HCT116 (cell line): Measurements from ENCODE around the gene EVI5L. TPM values are rescaled to one million over a fixed set of nuclear protein-coding genes. Genes with fewer than 3 reads are reported as not detected.
"Not testable (repeated sequence)": the region's sequence is repeated elsewhere in the genome, so short reads cannot be mapped to it uniquely, and the experiment has no call there.

Source experiments
- ATAC-seq: fragments of 200-7000 bp; cut with Tn5 transposase; 2 replicates; pipeline ENCODE4 v1.9.1; 2020; ENCODE audit warnings: mild to moderate bottlenecking, moderate library complexity
- BruUV-seq: library from RNA; stranded (reverse); fragments of 400-500 nt; replicated peaks from 2 replicates; lab custom pipeline; 2021; lab: Mats Ljungman, UMichigan
- CTCF ChIA-PET: fragments of 300-600 bp; sonication (Branson Sonifier 250); formaldehyde crosslinking; loops from one replicate; lab custom pipeline; 2021; ENCODE audit warnings: antibody characterized with exemption; lab: Charles Lee
- POLR2A ChIA-PET: fragments of 300-600, 350-600 bp; sonication (Branson Sonifier 250); formaldehyde crosslinking; loops from one replicate; lab custom pipeline; 2021; ENCODE audit warnings: antibody characterized with exemption; lab: Charles Lee
- RAD21 ChIA-PET, 2 experiments: fragments of 300-600 bp; sonication (Branson Sonifier 250); formaldehyde crosslinking; loops; one replicate each; lab custom pipeline; 2023; ENCODE audit warnings: low total read pairs in 2 of 2; ENCODE audit not compliant: uncharacterized antibody in 2 of 2, unreplicated experiment in 2 of 2, low non-redundant PET in 1 of 2; lab: Charles Lee
- DNase-seq: peaks from one replicate; pipeline ENCODE4 v3.0.0-alpha.2; 2010; ENCODE audit warnings: low read depth, low spot score
- H2AFZ ChIP-seq: fragments of 200-600 bp; shearing (Covaris generic), sonication (generic); 2 replicates; pipeline ENCODE4 v1.6.1; 2017; ENCODE audit warnings: low read depth, mixed run types, mixed read lengths, antibody characterized with exemption, low read length; ENCODE audit not compliant: poor library complexity, severe bottlenecking
- H3K27ac ChIP-seq: 2 replicates; pipeline ENCODE4 v1.5.1; 2012; ENCODE audit warnings: low read depth, low read length
- H3K27me3 ChIP-seq: fragments of 200-600 bp; sonication (generic); 2 replicates; pipeline ENCODE4 v1.6.1; 2016; ENCODE audit warnings: mixed run types, low read length, mixed read lengths; ENCODE audit not compliant: insufficient read depth
- H3K36me3 ChIP-seq, 2 experiments: fragments of 200-500 bp in 1 of 2; fragments of 200-600 bp in 1 of 2; sonication (Bioruptor generic) in 1 of 2; sonication (generic) in 1 of 2; 2 replicates each; pipeline versions ENCODE4 v1.5.1 to v1.6.1; 2014 to 2016; ENCODE audit warnings: low read length in 2 of 2, inconsistent platforms in 1 of 2, mixed read lengths in 1 of 2, mixed run types in 1 of 2; ENCODE audit not compliant: insufficient read depth in 2 of 2, control insufficient read depth in 1 of 2
- H3K4me1 ChIP-seq, 2 experiments: fragments of 200-600 bp in 1 of 2; sonication (generic) in 1 of 2; 2 replicates each; pipeline versions ENCODE4 v1.5.1 to v1.6.1; 2012 to 2017; ENCODE audit warnings: low read length in 2 of 2, inconsistent platforms in 1 of 2, mild to moderate bottlenecking in 1 of 2, mixed read lengths in 1 of 2, mixed run types in 1 of 2, moderate library complexity in 1 of 2; ENCODE audit not compliant: insufficient read depth in 2 of 2, control insufficient read depth in 1 of 2
- H3K4me2 ChIP-seq: fragments of 200-600 bp; sonication (generic); 2 replicates; pipeline ENCODE4 v1.6.1; 2017; ENCODE audit warnings: mixed run types, low read length, mixed read lengths
- H3K4me3 ChIP-seq, 2 experiments: fragments of 200-600 bp in 1 of 2; sonication (generic) in 1 of 2; replicated peaks in 1 of 2; 2 replicates each; pipeline ENCODE4 v1.5.1; 2011 to 2016; ENCODE audit warnings: low read length in 2 of 2, control low read depth in 1 of 2, low read depth in 1 of 2, mild to moderate bottlenecking in 1 of 2, mixed read lengths in 1 of 2, mixed run types in 1 of 2
- H3K79me2 ChIP-seq: fragments of 200-600 bp; sonication (generic); 2 replicates; pipeline ENCODE4 v1.6.1; 2017; ENCODE audit warnings: mild to moderate bottlenecking, mixed run types, low read length, moderate library complexity, mixed read lengths; ENCODE audit not compliant: insufficient read depth
- H3K9ac ChIP-seq: fragments of 200-600 bp; sonication (generic); 2 replicates; pipeline ENCODE4 v1.6.1; 2016; ENCODE audit warnings: low read length, mixed read lengths
- H3K9me2 ChIP-seq: fragments of 200-600 bp; sonication (generic), shearing (Covaris generic); 2 replicates; pipeline ENCODE4 v1.6.1; 2017; ENCODE audit warnings: mixed run types, mild to moderate bottlenecking, moderate library complexity; ENCODE audit not compliant: insufficient read depth
- H3K9me3 ChIP-seq, 2 experiments: fragments of 200-500 bp in 1 of 2; fragments of 200-600 bp in 1 of 2; sonication (Bioruptor generic) in 1 of 2; sonication (generic) in 1 of 2; 2 replicates each; pipeline ENCODE4 v1.6.1; 2014 to 2017; ENCODE audit warnings: low read length in 2 of 2, mixed read lengths in 2 of 2, inconsistent platforms in 1 of 2, low read depth in 1 of 2, mild to moderate bottlenecking in 1 of 2, mixed run types in 1 of 2, moderate library complexity in 1 of 2; ENCODE audit not compliant: control insufficient read depth in 1 of 2, insufficient read depth in 1 of 2
- H4K20me1 ChIP-seq: fragments of 200-600 bp; sonication (generic), shearing (Covaris generic); 2 replicates; pipeline ENCODE4 v1.6.1; 2017; ENCODE audit warnings: mixed run types, mild to moderate bottlenecking, moderate library complexity; ENCODE audit not compliant: insufficient read depth
- ELF1 ChIP-seq: IDR thresholded peaks from 2 replicates; pipeline ENCODE4 v1.6.1; 2012; ENCODE audit warnings: low read depth, borderline replicate concordance
- TCF7L2 ChIP-seq: IDR thresholded peaks from 2 replicates; pipeline ENCODE4 v1.7.0; 2011; ENCODE audit warnings: borderline replicate concordance, inconsistent platforms; ENCODE audit not compliant: insufficient read depth, insufficient read length; ENCODE audit errors: extremely low read depth
- intact Hi-C: fragments of 100-400 bp; cut with micrococcal nuclease; formaldehyde crosslinking; loops from 2 replicates; pipeline ENCODE4 v1.10.0; 2022
- total RNA-seq: library from RNA; stranded (reverse); gene quantifications from one replicate; pipeline ENCODE4 v1.2.1, GENCODE V29; 2021; ENCODE audit not compliant: unreplicated experiment
- TF ChIP-seq, protein P1 (sequence below), 3 experiments: fragments of 200-600 bp in 1 of 3; sonication (generic) in 1 of 3; IDR thresholded peaks in 2 of 3; conservative IDR thresholded peaks in 1 of 3; 2 replicates each; pipeline ENCODE4 v1.5.1; 2012 to 2017; ENCODE audit warnings: low read depth in 2 of 3, low read length in 2 of 3, antibody characterized with exemption in 1 of 3, borderline replicate concordance in 1 of 3, control low read depth in 1 of 3, mild to moderate bottlenecking in 1 of 3, mixed read lengths in 1 of 3, mixed run types in 1 of 3, moderate library complexity in 1 of 3; ENCODE audit not compliant: insufficient read depth in 1 of 3

Gene EVI5L
- total RNA-seq, 1 experiment from 2014 or later: 15.0 TPM

DNA sequence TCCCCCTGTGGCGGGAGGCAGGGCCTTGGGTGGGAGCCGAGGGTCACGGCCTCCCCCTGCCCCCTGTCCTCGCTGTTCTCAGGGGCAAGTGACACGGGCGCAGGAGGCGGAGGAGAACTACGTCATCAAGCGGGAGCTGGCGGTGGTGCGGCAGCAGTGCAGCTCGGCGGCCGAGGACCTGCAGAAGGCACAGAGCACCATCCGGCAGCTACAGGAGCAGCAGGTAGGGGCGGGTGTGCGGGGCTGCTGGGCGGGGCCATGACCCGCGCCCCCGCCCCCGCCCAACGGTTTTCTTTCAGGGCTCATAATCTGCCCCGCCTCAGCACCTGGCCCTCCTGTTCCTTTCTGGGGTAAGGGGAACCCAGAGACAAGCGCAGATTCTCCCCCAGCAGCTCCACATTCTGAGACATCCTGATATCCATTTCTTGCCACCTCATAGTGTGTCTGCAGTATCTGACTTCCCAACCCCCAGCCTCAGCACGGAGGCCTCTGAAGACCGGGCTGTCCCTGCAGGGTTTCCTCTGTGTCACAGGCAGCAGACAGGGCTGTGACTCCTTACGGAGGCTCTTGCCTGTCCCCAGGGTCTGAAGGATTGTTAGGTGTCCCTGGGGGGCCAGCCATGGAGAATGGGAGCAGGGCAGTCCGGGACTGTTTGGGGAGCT, 28.2 kb downstream of the EVI5L start:
- no peaks in the 10 kb centered on the region for H3K9me2 ChIP-seq
- no peaks in the 10 kb centered on the region for H4K20me1 ChIP-seq
- H3K4me3 ChIP-seq: no peak overlapping the region
- no peak for DNase-seq
- POLR2A ChIA-PET: no interaction called here
- ATAC-seq: no peak
- no peak overlapping the region for H2AFZ ChIP-seq
- no peak overlapping the region for H3K9ac ChIP-seq
- no peaks in the 10 kb centered on the region for H3K36me3 ChIP-seq
- no peak overlapping the region for H3K27ac ChIP-seq
- intact Hi-C loops: no loop called here
- H3K79me2 ChIP-seq: no peaks in the 10 kb centered on the region
- no peaks in the 10 kb centered on the region for H3K9me3 ChIP-seq
- peaks cover 5 to 22% of the 10 kb centered on the region in 2 experiments; a peak in 3 of 4 replicates for H3K4me1 ChIP-seq
- TF ChIP-seq ELF1 (no peak), TCF7L2 (no peak)
- TF ChIP-seq, protein P1, sequence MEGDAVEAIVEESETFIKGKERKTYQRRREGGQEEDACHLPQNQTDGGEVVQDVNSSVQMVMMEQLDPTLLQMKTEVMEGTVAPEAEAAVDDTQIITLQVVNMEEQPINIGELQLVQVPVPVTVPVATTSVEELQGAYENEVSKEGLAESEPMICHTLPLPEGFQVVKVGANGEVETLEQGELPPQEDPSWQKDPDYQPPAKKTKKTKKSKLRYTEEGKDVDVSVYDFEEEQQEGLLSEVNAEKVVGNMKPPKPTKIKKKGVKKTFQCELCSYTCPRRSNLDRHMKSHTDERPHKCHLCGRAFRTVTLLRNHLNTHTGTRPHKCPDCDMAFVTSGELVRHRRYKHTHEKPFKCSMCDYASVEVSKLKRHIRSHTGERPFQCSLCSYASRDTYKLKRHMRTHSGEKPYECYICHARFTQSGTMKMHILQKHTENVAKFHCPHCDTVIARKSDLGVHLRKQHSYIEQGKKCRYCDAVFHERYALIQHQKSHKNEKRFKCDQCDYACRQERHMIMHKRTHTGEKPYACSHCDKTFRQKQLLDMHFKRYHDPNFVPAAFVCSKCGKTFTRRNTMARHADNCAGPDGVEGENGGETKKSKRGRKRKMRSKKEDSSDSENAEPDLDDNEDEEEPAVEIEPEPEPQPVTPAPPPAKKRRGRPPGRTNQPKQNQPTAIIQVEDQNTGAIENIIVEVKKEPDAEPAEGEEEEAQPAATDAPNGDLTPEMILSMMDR (IDR thresholded peaks at IDR 0.05 in 2 of 3, conservative IDR thresholded peaks at IDR 0.05 in 1 of 3; ENCODE audit: borderline replicate concordance in 1 of 3, insufficient read depth in 1 of 3, low read depth in 2 of 3, low read length in 2 of 3): no peak
- CTCF ChIA-PET: interaction anchor here (1.4 kb wide), 1 partner anchor 11 kb away, joined by 6 read pairs; no protein-coding TSS in a partner anchor
- RAD21 ChIA-PET: no interaction called here
- H3K27me3 ChIP-seq: no peaks in the 10 kb centered on the region
- no TSS peak for BruUV-seq
- no peak overlapping the region for H3K4me2 ChIP-seq

DNA sequence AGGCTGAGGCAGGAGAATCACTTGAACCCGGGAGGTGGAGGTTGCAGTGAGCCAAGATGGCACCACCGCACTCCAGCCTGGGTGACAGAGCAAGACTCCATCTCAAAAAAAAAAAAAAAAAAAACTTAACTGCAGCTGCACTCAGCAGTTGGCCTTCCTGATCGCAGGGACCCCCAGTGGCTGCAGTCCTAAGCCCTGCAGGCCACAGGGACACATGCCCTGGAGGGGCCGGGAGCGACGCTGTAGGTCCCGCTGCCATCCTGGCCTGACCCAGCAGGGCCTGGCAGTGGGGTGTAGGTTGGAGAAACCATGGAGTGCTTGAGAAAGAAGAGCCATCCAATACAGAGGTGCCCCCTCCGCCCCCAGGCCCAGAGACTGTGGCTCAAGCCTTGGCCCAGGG, 29.1 kb downstream of the EVI5L start:
- H2AFZ ChIP-seq, H3K9me3 ChIP-seq, DNase-seq, H4K20me1 ChIP-seq, intact Hi-C loops, ATAC-seq, H3K9me2 ChIP-seq, H3K4me2 ChIP-seq, CTCF ChIA-PET, H3K4me3 ChIP-seq, RAD21 ChIA-PET, BruUV-seq, H3K27ac ChIP-seq, H3K36me3 ChIP-seq, POLR2A ChIA-PET, H3K9ac ChIP-seq, H3K27me3 ChIP-seq, H3K79me2 ChIP-seq: not testable (repeated sequence)
- H3K4me1 ChIP-seq: peaks cover 0 to 13% of the 10 kb centered on the region in 2 experiments; a peak in 2 of 4 replicates
